ENCODE measurements around the gene PRSS33.

Gene PRSS33

DNA sequence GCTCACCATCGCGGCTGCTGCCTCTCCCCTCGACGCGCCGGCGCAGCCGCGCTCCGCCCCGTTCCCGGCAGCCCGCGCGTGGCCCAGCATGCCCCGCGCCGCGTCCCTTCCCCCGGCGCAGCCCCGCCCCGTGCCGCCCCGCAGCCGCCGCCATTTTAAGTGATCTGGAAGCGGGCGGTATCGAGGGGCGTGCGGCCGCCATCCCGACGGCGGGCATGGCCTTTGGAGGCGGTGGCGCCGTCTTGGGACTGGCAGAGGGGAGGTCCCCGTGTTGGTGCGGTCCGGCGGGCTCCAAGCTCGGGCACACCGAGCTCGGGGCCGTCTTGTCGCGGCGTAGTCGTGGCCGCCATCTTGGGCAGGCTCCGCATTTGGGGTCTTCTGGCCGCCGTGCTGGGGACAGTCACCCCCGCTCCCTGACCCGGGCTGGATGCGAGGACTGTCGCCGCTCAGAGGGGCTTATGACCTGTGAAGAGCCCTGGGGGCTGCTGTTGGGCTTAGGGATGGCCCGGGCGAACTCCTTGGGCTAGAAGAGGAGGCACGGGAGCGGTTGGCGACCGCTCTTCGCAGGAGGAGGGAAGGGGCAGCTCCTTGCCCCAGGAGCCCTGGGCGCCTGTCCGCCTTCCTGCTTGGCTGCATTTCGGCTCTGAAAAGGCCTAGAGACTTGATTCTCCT is 10.0 kb downstream of the PRSS33 start, which contains the start of gene ELOB:
Gene ELOB (minus strand): TSS at position 50 of the 672 bp plus-strand sequence. CDS start 41 bp downstream, at position 9.
- DNase-seq (ENCODE audit: low spot score): peak; percentile 90

DNA sequence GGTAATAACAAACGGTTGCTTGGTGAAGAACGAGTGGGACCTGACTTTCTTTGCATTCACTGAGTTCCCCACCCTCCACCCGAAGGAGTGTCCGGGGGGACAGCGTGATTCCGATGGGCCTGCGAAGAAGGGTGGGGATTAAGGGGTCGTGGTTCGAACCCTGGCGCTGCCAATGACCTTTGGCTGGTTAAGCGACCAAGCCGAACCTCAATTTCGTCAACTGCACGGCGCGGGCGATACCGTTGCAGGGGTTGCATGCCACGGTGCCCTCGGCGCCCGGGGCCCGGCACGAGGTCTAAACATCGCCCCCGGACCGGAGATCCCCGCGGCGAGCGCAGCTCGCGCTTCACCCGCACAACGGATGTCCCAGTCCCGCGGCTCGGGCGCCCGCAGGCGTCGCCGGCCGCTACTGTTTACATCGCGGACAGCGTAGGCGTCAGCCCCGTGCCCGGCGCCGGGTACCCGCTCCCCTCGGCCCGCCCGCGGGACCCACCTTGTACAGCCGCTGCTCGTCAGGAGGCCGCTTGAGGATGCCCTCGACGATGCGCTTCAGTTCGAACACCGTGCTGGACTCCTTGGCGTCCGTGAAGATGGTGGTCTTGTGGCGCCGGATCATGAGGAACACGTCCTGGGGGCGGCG is 10.7 kb downstream of the PRSS33 start:
- no peak for DNase-seq (ENCODE audit: low spot score)

DNA sequence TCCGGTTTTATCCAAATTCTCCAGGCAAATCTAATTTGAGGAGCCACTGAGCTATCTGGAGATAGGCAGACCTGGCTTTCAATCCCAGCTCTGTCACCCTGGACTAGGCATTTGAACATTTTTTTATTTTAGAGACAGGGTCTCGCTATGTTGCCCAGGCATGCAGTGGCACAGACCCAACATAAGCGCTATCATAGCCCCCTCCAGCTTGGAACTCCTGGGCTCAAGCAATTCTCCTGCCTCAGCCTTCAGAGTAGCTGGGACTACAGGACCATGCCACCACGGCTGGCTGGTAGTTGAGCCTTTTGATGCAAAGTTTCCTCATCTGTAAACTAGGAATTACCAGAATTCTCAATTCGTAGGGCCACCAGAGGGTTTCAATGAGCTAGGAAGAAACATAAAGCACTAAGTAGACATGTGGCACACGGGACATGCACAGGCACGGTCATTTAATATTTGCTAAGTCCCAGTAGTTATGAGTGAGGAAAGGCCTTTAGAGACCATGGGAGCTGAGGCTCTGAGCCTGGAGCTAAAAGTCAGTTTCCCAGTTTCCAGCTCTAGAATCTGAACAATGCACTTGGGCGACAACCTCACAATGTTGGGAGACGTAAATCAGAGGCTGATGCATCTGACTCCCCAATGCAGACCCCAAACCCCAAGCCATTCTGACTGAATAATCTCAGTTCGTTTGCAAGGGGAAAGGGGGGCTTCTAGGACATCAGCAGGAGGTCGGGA is 11.4 kb downstream of the PRSS33 start:
- DNase-seq (ENCODE audit: low spot score): no peak

DNA sequence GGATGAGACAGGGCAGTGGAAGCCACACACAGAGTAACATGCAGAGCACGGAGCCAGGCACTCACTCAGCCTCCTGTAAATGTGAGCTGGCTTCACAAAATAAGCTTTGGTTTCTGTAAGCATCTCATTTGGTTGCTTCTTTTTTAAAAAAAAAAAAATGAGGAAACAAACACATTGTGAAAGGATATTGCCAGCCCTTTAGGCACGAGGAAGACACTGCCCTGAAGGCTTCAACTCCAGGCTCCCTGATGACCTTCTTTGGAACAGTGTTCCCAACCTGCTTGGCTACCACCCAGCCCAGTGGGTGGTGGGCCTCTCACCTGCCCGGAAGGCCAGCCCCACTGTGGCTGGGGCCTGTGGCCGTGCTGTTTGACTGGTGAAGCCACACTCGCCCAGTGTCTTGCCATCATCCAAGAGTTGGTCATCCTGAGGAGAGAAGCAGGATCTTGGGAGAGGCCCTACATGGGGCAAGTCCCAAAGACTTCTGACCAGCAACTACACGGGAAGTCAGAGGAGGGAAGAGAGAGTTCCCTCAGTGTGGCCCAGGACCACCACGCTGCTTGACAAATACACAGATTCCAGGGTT is 12.1 kb downstream of the PRSS33 start:
- no peak for DNase-seq (ENCODE audit: low spot score)

DNA sequence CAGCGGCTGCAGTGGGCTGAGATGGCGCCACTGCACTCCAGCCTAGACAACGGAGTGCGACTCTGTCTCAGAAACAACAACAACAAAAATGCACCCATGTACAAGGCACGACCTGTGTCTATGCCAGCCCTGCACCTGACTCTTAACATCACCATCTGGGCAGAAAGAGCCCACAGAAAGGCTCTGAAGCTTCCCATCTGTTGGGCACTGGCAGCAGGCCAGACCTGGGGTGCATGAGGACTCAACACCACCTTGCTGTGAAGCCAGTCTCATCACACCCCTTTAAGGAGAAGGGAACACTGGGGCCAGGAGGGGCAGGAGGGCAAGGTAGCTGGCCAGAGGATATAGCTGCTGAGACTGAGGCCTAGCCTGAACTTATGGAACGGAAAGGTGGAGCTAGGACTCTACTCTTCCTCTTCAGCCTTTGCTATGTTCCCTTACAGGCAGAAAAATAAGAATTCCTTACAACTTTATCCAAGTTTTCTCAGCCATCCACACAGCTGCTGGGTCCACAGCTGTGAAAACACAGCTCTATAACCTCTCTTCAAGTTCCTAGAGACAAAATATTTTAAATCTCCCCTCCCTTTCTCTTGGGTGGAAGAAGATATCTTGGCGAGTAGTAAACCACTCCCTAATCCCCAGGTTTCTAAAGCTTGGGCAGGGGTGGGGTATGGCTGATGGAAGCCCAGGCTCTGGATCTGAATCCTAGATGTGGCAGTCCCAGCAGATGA is 13.0 kb downstream of the PRSS33 start:
- DNase-seq (ENCODE audit: low spot score): no peak

- no peak for DNase-seq (ENCODE audit: low spot score)
Measured at GRCh38 chr16:2773188-2773968, 14.0 kb downstream of the PRSS33 start.

- no peak for DNase-seq (ENCODE audit: low spot score)
Measured at GRCh38 chr16:2771496-2772402, 15.6 kb downstream of the PRSS33 start.

DNA sequence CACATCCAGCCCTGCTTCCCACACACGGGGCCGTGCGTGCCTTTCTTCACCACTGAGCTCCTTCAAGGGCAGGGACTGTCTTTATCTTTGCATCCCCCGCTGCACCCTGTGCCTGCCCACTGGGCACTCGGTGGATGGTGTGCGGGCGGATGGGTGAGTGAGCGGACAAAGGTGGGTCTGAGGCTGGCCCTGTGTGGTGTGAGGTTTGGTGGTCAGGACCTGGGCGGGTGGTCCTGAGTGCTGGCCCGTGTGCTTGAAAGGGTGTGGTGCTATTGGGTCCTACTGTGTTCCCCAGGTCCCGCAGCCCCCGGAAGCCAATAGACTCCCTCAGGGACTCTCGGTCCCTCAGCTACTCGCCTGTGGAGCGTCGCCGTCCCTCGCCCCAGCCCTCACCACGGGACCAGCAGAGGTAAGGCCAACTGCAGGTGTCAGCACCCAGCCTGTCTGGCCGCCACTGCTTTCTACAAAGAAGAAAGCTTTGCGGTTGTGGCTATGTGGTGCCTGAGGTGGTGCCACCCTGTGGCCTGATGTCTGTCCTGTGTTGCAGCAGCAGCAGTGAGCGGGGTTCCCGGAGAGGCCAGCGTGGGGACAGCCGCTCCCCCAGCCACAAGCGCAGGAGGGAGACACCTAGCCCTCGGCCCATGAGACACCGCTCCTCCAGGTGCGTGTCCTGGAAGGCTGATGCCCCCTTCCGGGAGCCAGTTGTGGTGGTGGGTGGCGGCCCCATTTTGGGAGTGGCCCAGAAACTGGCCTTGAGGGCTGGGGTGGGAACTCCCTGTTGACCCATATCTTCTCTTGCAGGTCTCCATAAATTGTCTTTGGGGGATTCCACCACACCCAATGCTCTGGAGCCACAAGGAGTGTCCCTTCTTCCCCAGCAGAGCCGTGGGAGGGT is 17.1 kb downstream of the PRSS33 start:
- DNase-seq (ENCODE audit: low spot score): no peak

DNA sequence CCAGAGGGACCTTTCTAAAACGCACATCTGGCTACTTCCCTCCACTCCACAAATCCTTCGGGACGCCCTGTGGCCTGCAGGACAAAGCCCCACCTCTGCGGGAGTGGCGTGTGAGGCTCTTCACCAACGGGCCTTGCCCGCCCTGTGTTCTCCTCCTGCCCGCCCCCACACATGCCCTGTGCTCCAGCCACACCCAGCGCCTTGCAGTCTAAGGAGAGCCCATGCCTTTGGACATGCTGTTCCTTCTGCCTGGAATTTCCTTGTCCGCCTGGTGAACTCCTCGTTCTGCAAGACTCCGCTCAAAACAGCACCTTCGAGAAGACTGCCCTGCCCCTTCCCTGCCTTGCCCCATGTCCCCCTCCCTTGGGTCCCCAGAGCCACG is 17.7 kb downstream of the PRSS33 start:
- DNase-seq (ENCODE audit: low spot score): no peak

- DNase-seq (ENCODE audit: low spot score): no peak
Measured at GRCh38 chr16:2769100-2769529, 18.2 kb downstream of the PRSS33 start.

DNA sequence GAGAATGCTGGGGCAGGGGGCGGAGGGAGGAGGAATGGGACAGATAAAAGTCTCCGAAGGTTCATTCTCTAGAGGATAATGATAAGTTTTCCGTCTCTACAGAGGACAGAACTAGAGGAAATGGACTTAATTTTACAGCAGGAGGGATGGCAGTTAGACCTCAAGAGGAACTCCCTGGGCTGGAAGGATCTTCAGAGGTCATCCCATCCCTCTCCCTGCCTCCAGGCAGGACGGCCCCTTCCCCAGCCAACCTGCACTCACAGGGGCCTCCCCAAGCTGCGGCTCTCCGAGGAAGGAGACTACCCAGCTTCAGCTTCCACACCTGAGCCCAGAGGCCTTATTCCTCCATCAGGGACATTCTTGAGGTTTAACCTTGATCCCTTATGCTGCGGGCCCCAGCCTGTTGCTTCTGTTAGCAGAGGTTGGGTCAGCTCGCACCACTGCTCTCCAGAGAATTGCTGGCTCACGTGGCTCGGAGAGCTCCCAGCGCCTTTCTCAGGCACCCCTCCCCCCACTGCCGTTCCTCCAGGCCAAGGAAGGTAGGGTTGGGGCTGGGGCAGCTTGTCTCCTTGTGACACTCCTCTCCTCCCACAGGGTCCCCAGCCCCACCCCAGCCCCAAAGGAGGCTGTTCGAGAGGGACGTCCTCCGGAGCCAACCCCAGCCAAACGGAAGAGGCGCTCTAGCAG is 18.8 kb downstream of the PRSS33 start:
- no peak for DNase-seq (ENCODE audit: low spot score)

GRCh38 chr16:2767891-2768290 is 19.5 kb downstream of the PRSS33 start:
- no peak for DNase-seq (ENCODE audit: low spot score)

- DNase-seq (ENCODE audit: low spot score): no peak
Measured at GRCh38 chr16:2767140-2767731, 20.1 kb downstream of the PRSS33 start.

DNA sequence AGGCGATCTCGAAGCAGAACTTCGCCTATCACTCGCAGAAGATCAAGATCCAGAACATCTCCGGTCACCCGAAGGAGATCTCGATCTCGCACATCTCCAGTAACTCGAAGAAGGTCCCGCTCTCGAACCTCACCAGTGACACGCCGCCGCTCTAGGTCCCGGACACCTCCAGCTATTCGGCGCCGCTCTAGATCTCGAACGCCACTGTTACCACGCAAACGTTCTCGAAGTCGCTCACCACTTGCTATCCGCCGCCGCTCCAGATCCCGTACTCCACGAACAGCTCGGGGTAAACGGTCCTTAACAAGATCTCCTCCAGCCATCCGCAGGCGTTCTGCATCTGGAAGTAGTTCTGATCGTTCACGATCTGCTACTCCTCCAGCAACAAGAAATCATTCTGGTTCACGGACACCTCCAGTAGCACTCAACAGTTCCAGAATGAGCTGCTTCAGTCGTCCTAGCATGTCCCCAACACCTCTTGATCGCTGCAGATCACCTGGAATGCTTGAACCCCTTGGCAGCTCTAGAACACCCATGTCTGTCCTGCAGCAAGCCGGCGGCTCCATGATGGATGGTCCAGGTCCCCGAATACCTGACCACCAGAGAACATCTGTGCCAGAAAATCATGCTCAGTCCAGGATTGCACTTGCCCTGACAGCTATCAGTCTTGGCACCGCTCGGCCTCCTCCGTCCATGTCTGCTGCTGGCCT is 20.8 kb downstream of the PRSS33 start:
- DNase-seq (ENCODE audit: low spot score): no peak

DNA sequence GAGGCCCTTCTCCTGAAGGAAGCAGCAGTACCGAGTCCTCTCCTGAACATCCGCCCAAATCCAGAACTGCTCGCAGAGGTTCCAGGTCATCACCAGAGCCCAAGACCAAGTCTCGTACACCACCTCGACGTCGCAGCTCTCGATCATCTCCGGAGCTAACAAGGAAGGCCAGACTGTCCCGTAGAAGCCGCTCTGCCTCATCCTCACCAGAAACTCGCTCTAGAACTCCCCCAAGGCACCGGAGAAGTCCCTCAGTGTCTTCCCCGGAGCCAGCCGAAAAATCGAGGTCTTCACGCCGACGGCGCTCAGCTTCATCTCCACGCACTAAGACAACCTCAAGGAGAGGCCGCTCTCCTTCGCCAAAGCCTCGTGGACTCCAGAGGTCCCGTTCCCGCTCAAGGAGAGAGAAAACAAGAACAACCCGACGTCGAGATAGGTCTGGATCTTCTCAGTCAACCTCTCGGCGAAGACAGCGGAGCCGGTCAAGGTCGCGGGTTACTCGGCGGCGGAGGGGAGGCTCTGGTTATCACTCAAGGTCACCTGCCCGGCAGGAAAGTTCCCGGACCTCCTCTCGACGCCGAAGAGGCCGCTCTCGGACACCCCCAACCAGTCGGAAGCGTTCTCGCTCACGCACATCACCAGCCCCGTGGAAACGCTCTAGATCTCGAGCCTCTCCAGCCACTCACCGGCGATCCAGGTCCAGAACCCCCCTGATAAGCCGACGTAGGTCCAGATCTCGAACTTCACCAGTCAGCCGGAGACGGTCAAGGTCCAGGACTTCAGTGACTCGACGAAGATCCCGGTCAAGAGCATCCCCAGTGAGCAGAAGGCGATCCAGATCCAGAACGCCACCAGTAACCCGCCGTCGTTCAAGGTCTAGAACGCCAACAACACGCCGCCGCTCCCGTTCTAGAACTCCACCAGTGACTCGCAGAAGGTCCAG is 21.6 kb downstream of the PRSS33 start:
- DNase-seq (ENCODE audit: low spot score): no peak

GRCh38 chr16:2764718-2765117 is 22.6 kb downstream of the PRSS33 start:
- DNase-seq (ENCODE audit: low spot score): no peak

Measured in HuH-7.5 (cell line).